HG03108 (cell line): ENCODE measurements around the gene SPATA2.

Experiments
- ATAC-seq: cut with Tn5 transposase; IDR thresholded peaks from one replicate; pipeline ENCODE4 v1.9.1; 2021; ENCODE audit warnings: moderate library complexity; ENCODE audit not compliant: unreplicated experiment

The SPATA2 gene

GRCh38 chr20:49887251-49888211 lies 27.8 kb downstream of the SPATA2 start:
- ATAC-seq, result no peak

GRCh38 chr20:49886571-49887213 lies 28.6 kb downstream of the SPATA2 start:
- no peak for ATAC-seq

DNA sequence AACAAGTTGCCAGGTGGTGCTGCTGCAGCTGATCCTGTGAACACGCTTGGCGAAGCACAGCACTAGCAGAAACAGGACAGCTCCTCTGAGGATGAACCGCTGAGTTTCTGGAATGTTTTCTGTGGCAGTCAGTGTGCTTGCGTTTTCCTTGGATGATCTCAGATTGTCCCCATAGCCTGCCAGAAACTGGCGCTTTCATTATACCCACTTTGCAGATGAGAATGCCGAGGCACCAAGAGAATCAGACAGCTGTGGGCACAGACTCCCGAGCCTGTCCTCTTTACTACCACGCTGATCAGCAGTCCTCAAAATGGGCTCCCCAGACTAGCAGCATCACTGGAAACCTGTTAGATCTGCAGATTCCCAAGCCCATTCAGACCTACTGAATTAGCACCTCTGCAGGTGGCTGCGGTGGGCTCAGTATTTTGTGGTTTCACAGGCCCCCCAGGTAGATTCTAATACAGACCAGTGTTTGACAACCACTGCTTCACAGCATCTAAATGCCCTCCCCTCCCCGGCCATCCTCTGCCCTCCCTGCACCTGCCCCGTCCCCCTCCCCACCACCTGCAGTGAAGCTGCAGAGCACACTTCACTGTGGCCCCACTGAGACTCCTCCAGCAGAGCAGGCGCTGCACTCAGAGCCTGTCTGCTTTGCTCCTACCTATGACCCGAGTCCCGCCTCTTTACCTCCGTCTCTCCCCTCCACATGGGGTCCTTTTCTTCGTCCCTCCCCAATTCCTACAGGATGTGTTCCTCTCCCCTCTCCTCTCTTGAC lies 29.6 kb downstream of the SPATA2 start:
- no peak for ATAC-seq

GRCh38 chr20:49883246-49883802 lies 32.0 kb downstream of the SPATA2 start:
- ATAC-seq, result no peak

DNA sequence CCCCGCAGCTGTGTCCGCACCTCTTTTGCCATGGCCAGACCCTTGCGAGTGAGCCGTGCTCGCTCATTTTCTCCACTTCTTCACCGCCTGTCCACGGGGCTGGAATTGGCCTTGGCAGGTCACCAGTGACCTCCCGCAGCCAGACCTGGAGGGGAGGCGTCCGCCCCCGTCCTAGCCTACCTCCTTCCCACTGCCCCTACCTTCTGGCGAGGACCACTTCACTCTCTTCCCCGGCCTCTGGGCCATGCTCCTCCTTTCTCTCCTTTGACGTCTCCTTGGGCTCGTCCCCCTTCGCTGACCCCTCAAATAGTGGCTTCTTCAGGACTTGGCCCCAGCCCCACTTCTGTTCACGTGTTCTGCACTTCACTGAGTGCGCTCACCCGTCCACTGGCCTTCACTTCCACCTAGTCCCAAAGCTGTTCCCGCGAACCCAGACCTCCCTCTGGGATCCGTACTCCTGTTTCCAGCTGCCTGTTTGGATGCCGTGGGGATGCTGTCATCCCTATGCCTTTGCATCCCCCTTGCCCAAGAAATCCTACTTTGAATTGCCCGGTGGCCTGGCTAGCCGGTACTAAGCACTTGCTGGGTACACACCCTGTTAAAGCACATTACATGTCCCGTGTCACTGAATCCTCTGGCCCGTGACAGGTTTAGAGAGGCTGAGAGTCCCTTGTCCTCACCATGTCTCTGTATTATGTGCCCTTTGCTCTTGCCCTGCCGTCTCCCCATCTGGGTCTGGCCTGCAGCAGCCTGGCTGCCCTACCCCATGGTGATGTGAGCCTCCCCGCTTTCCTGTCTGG lies 33.0 kb downstream of the SPATA2 start:
- no peak for ATAC-seq

DNA sequence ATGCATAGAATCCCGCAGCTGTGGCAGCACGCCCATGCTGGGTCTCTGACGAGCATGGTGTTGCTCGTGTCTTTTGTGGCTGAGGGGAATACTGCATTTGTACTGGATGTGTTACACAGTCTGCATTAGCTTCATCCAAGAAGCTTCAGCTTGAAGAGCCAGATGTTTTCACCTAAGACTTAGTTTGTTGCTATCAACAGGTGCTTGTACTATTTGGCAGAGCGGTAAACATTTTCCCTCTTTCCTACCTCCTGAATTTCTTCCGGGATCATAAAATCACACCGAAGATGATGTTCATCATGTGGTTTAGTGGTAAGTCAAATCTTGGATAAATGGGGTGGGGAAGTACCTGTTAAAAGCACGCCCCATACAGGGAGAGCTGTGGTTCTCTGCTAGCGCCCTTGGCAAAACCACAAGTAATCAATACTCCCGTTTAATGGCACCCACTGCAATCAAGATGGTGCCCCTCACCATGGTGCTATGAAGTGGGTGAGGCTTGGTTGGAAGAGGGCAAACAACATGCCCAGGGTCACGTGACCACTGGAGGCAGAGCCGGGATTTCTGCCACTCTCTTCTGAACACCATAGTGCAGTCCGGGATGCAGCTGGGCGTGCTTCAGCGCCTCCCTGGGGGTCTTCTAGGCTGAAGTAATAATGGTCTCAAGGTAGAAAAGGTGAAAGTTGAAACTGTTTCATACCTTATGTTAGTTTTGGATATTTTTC lies 34.4 kb downstream of the SPATA2 start:
- no peak for ATAC-seq

DNA sequence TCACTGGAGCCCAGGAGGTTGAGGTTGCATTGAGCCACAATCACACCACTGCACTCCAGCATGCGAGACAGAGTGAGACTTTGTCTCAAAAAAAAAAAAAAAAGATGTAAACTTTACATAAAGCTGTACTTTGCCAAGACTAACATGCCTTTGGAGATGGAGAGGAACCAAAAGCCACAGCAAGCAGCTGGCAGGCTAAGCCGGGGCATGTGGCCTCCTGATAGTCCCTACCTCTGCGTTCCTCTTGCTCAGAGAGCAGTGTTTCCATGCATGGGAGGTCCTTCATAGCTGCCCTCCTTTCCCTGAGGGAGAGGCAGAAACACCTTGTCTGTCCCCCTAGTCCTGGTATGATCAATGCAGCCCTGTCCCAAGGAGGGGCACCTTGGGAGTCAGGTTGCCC lies 35.2 kb downstream of the SPATA2 start:
- no peak for ATAC-seq

GRCh38 chr20:49878977-49879376 lies 36.4 kb downstream of the SPATA2 start:
- no peak for ATAC-seq

- no peak for ATAC-seq
These were observed 37.9 kb downstream of the SPATA2 start for GRCh38 chr20:49877386-49877921.

GRCh38 chr20:49874696-49875095 lies 40.6 kb downstream of the SPATA2 start:
- no peak for ATAC-seq

- no peak for ATAC-seq
These were observed 43.3 kb downstream of the SPATA2 start for GRCh38 chr20:49872056-49872455.

DNA sequence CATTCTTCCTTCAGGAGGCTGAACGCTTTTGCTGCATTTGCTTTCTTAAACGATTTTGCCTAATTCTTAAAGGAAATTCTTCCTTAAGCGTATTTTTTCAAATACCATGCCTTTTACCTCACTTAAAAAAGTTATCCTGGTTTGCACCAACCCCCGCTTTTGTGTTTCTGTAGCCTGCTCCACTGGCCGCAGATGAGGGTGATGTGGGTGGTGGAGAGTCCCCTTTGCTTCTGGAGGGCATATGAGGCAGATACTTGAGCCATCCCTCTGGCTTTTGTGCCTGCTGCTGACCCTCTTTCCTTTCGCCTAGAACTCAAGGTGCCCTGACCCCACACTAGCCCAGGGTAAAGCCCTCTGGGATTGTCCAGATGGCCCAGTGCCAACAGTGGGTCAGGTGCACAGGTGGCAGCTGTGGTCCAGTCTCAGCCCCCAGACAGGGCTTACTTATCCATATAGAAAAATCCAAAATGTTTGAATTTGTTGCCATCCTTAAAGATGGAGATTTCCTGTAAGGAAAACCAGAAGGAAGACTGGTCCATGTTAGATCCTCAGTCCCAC lies 43.9 kb downstream of the SPATA2 start:
- ATAC-seq, result no peak

DNA sequence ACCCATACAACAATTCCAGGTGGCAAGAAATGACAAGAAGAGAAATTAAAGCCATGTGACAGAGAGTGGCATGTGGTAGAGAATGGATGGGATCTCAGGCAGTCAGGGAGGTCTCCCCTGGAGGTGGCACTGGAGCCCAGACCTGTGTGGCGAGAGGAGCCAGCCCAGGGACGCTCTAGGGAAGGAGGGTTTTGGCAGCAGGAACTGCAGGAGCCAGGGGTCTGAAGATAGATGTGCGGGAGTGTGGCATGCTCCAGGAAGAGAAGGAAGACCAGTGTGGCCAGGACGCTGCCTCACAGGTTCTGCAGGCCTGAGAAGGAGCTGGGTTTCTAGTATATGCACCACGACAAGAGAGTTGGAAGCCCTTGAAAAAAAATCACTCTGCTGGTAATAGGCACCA lies 45.1 kb downstream of the SPATA2 start:
- no peak for ATAC-seq

- no peak for ATAC-seq
These were observed 46.4 kb downstream of the SPATA2 start for GRCh38 chr20:49868964-49869363.

DNA sequence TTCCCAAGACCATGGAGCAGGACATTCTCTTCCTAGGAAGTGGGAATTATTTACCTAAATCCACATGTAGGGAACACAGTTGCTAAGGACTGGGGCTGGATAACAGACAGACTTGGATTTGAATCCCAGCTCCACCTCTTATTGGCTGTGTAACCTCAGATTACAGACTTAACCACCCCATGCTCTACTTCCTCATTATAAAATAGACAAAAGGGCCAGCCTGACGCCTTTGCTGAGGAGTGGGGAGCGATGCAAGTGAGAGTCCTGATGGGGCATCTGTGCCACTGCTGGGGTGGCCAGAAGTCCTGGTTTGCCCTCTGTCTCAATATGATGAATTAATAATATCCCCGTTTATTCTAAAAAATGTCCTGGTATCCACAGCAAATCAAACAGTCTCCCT lies 46.8 kb downstream of the SPATA2 start:
- no peak for ATAC-seq

GRCh38 chr20:49867453-49868215 lies 47.7 kb downstream of the SPATA2 start:
- ATAC-seq, result no peak

DNA sequence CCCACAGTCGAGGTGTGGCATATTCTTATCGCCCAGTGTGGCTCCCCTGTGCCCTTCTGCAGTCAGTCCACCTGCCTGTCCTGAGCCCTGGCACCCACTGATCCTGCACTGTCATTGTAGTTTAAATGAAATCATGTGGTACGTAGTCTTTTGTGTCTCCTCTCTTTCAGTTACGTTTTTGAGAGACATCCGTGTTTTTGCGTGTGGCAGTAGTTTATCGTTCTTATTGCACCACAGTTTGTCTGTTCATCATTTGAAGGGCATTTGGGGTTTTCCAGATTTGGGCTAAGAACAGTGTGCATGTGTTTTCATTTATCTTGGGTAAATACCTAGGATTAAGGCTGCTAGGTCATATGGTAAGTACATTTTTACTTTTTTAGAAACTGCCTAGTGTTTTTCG lies 49.3 kb downstream of the SPATA2 start:
- ATAC-seq, result no peak

DNA sequence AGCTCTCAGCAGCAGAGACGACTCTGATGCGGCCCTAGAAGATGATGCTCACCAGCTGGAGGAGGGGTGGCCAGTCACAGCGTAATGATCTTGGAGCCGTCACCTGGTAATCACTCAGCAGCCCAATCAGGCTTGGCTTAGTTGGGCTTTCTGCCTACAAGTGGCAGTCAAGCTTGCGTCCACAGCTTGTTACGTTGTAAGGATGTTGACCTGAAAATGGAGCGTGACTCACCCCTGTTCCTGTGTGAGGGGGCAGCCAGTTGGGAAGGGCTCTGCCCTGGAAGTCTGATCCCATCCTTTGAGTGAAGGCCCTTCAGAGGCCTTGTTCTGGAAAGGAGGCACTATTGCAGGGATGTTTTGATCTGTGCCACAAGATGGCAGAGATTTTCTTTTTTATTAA lies 49.8 kb downstream of the SPATA2 start:
- no peak for ATAC-seq
